HEK293 (cell line): ENCODE measurements around the gene GPR158.

Experiments used
- CTCF ChIA-PET: fragments of 350-600 bp; formaldehyde crosslinking; extraction: SDS; loops from one replicate; lab custom pipeline; 2021; ENCODE audit warnings: antibody characterized with exemption; lab: Yijun Ruan, JAX
- POLR2A ChIA-PET: fragments of 300-600 bp; formaldehyde crosslinking; extraction: SDS; loops from one replicate; lab custom pipeline; 2020; ENCODE audit warnings: antibody characterized with exemption, inconsistent platforms; lab: Yijun Ruan, JAX
- H3K27ac ChIP-seq: fragments of 200-500 bp; sonication (Bioruptor generic); 2 replicates; pipeline ENCODE4 v1.5.1; 2014; ENCODE audit warnings: low read depth, low read length, control low read depth, inconsistent platforms; ENCODE audit errors: extremely low read depth
- H3K36me3 ChIP-seq, 2 experiments: fragments of 200-500 bp in 1 of 2; sonication (Bioruptor generic) in 1 of 2; 1 replicate in 1 of 2; 2 replicates in 1 of 2; pipeline ENCODE4 v1.5.1; 2014 to 2017; ENCODE audit warnings: inconsistent platforms in 2 of 2, low read length in 2 of 2; ENCODE audit not compliant: control insufficient read depth in 2 of 2, insufficient read depth in 1 of 2
- H3K4me1 ChIP-seq: fragments of 200-500 bp; sonication (Bioruptor generic); 2 replicates; pipeline ENCODE4 v1.5.1; 2014; ENCODE audit warnings: mild to moderate bottlenecking, low read length, inconsistent platforms; ENCODE audit not compliant: control insufficient read depth, insufficient read depth
- H3K4me3 ChIP-seq: 2 replicates; pipeline ENCODE4 v1.5.1; 2011; ENCODE audit warnings: low read depth, mild to moderate bottlenecking, control low read depth, low read length, moderate library complexity
- H3K9me3 ChIP-seq: fragments of 200-500 bp; sonication (Bioruptor generic); 2 replicates; pipeline ENCODE4 v1.5.1; 2014; ENCODE audit warnings: low read depth, low read length, inconsistent platforms; ENCODE audit not compliant: control insufficient read depth, insufficient read depth
- HOXC10 ChIP-seq: sonication (generic); formaldehyde crosslinking; IDR thresholded peaks from 2 replicates; pipeline ENCODE4 v1.8.1; 2023; ENCODE audit warnings: mild to moderate bottlenecking, missing genetic modification reagents
- IKZF3 ChIP-seq: fragments of 450-650 bp; IDR thresholded peaks from 2 replicates; pipeline ENCODE4 v1.5.0; 2018; ENCODE audit warnings: missing biosample characterization, mild to moderate bottlenecking, missing genetic modification characterization, moderate library complexity
- KLF1 ChIP-seq: fragments of 450-650 bp; formaldehyde crosslinking; IDR thresholded peaks from 2 replicates; pipeline ENCODE4 v1.5.1; 2016; ENCODE audit warnings: missing biosample characterization, missing genetic modification characterization
- KLF10 ChIP-seq: fragments of 450-650 bp; IDR thresholded peaks from 2 replicates; pipeline ENCODE4 v1.5.1; 2018; ENCODE audit warnings: missing biosample characterization, mild to moderate bottlenecking, missing genetic modification characterization
- OVOL3 ChIP-seq: fragments of 450-650 bp; formaldehyde crosslinking; IDR thresholded peaks from 2 replicates; pipeline ENCODE4 v1.5.1; 2016; ENCODE audit warnings: missing biosample characterization, missing genetic modification characterization
- PATZ1 ChIP-seq: fragments of 450-650 bp; formaldehyde crosslinking; IDR thresholded peaks from 2 replicates; pipeline ENCODE4 v1.5.1; 2016; ENCODE audit warnings: missing biosample characterization, missing genetic modification characterization
- ZBTB17 ChIP-seq: fragments of 450-650 bp; formaldehyde crosslinking; IDR thresholded peaks from 2 replicates; pipeline ENCODE4 v1.5.1; 2016; ENCODE audit warnings: missing biosample characterization, missing genetic modification characterization
- ZBTB8A ChIP-seq: fragments of 450-650 bp; formaldehyde crosslinking; IDR thresholded peaks from 2 replicates; pipeline ENCODE4 v1.5.1; 2016; ENCODE audit warnings: missing biosample characterization, missing genetic modification characterization
- ZNF148 ChIP-seq: fragments of 450-650 bp; formaldehyde crosslinking; IDR thresholded peaks from 2 replicates; pipeline ENCODE4 v1.5.0; 2017; ENCODE audit warnings: missing biosample characterization, missing genetic modification characterization, borderline replicate concordance
- ZNF157 ChIP-seq: fragments of 450-650 bp; formaldehyde crosslinking; IDR thresholded peaks from 2 replicates; pipeline ENCODE4 v1.5.1; 2016; ENCODE audit warnings: missing biosample characterization, missing genetic modification characterization
- ZNF169 ChIP-seq: fragments of 450-650 bp; formaldehyde crosslinking; IDR thresholded peaks from 2 replicates; pipeline ENCODE4 v1.5.1; 2016; ENCODE audit warnings: missing biosample characterization, missing genetic modification characterization
- ZNF202 ChIP-seq: fragments of 450-650 bp; formaldehyde crosslinking; IDR thresholded peaks from 2 replicates; pipeline ENCODE4 v1.5.1; 2016; ENCODE audit warnings: missing biosample characterization, missing genetic modification characterization, borderline replicate concordance
- ZNF37A ChIP-seq: fragments of 450-650 bp; IDR thresholded peaks from 2 replicates; pipeline ENCODE4 v1.5.1; 2018; ENCODE audit warnings: missing biosample characterization, missing genetic modification characterization
- ZNF501 ChIP-seq: fragments of 450-650 bp; formaldehyde crosslinking; IDR thresholded peaks from 2 replicates; pipeline ENCODE4 v1.5.1; 2016; ENCODE audit warnings: missing biosample characterization, missing genetic modification characterization
- ZNF555 ChIP-seq: fragments of 450-650 bp; formaldehyde crosslinking; conservative IDR thresholded peaks from 2 replicates; pipeline ENCODE4 v1.5.1; 2017; ENCODE audit warnings: missing biosample characterization, mild to moderate bottlenecking, missing genetic modification characterization, inconsistent platforms
- ZNF596 ChIP-seq: fragments of 450-650 bp; IDR thresholded peaks from 2 replicates; pipeline ENCODE4 v1.5.0; 2018; ENCODE audit warnings: missing biosample characterization, mild to moderate bottlenecking, missing genetic modification characterization, moderate library complexity
- ZNF610 ChIP-seq: fragments of 450-650 bp; formaldehyde crosslinking; IDR thresholded peaks from 2 replicates; pipeline ENCODE4 v1.5.1; 2016; ENCODE audit warnings: missing biosample characterization, missing genetic modification characterization, borderline replicate concordance
- ZNF639 ChIP-seq: fragments of 450-650 bp; formaldehyde crosslinking; IDR thresholded peaks from 2 replicates; pipeline ENCODE4 v1.5.1; 2016; ENCODE audit warnings: missing biosample characterization, missing genetic modification characterization
- ZNF664 ChIP-seq: fragments of 450-650 bp; formaldehyde crosslinking; IDR thresholded peaks from 2 replicates; pipeline ENCODE4 v1.5.1; 2016; ENCODE audit warnings: missing biosample characterization, missing genetic modification characterization
- ZNF677 ChIP-seq: fragments of 450-650 bp; IDR thresholded peaks from 2 replicates; pipeline ENCODE4 v1.5.0; 2018; ENCODE audit warnings: missing biosample characterization, mild to moderate bottlenecking, missing genetic modification characterization, moderate library complexity
- ZNF692 ChIP-seq: fragments of 450-650 bp; formaldehyde crosslinking; IDR thresholded peaks from 2 replicates; pipeline ENCODE4 v1.5.1; 2016; ENCODE audit warnings: missing biosample characterization, missing genetic modification characterization
- ZNF704 ChIP-seq: fragments of 450-650 bp; formaldehyde crosslinking; IDR thresholded peaks from 2 replicates; pipeline ENCODE4 v1.5.1; 2016; ENCODE audit warnings: missing biosample characterization, missing genetic modification characterization
- ZSCAN23 ChIP-seq: fragments of 450-650 bp; formaldehyde crosslinking; IDR thresholded peaks from 2 replicates; pipeline ENCODE4 v1.5.1; 2016; ENCODE audit warnings: missing biosample characterization, missing genetic modification characterization

GPR158 gene

GRCh38 chr10:25209618-25210017 lies 34.8 kb downstream of the GPR158 start:
- Histone ChIP-seq H3K9me3 (no peaks in the 10 kb centered on the region), H3K36me3 (no peaks in the 10 kb centered on the region), H3K27ac (no peak overlapping the region), H3K4me1 (no peaks in the 10 kb centered on the region), H3K4me3 (no peak overlapping the region)
- ChIA-PET CTCF (interaction anchor here (0.6 to 1.7 kb wide), 2 partner anchors 17 to 28 kb away, joined by 3 to 7 read pairs; no protein-coding TSS in a partner anchor), POLR2A (no interaction called here)
- TF ChIP-seq OVOL3 (tag by site-specific recombination) (no peak), ZNF610 (tag by site-specific recombination) (no peak), ZSCAN23 (tag by site-specific recombination) (no peak), ZNF501 (tag by site-specific recombination) (no peak), ZNF37A (no peak), KLF10 (no peak), ZNF555 (no peak), ZNF157 (tag by site-specific recombination) (no peak), ZNF596 (tag by site-specific recombination) (no peak), ZNF664 (tag by site-specific recombination) (no peak)

GRCh38 chr10:25210265-25210664 lies 35.5 kb downstream of the GPR158 start:
- no peak overlapping the region for H3K27ac ChIP-seq
- H3K9me3 ChIP-seq = no peaks in the 10 kb centered on the region
- no peaks in the 10 kb centered on the region for H3K36me3 ChIP-seq
- TF ChIP-seq HOXC10 (CRISPR knock-in tag) (no peak), ZBTB8A (tag by site-specific recombination) (no peak), ZNF692 (tag by site-specific recombination) (no peak), ZNF148 (no peak), ZBTB17 (tag by site-specific recombination) (no peak), ZNF704 (tag by site-specific recombination) (no peak), KLF1 (tag by site-specific recombination) (no peak), ZNF677 (tag by site-specific recombination) (no peak), ZNF639 (tag by site-specific recombination) (no peak), ZNF202 (tag by site-specific recombination) (no peak), PATZ1 (tag by site-specific recombination) (no peak), ZNF169 (tag by site-specific recombination) (no peak), IKZF3 (tag by site-specific recombination) (no peak)
- H3K4me3 ChIP-seq = no peak overlapping the region
- ChIA-PET CTCF (interaction anchor here (1.7 kb wide), 1 partner anchor 17 kb away, joined by 7 read pairs; no protein-coding TSS in a partner anchor), POLR2A (no interaction called here)
- H3K4me1 ChIP-seq = no peaks in the 10 kb centered on the region
